GM23338 (cell line): ENCODE results near the gene RPS2. TPM values are rescaled to one million over a fixed set of nuclear protein-coding genes. Genes with fewer than 3 reads are reported as not detected.

Source experiments
- ATAC-seq: fragments of 200-7000 bp; cut with Tn5 transposase; 3 replicates; pipeline ENCODE4 v1.9.1; 2020
- DNase-seq: peaks from one replicate; pipeline ENCODE4 v3.0.0-alpha.2; 2015; ENCODE audit warnings: low spot score
- H2AFZ ChIP-seq: fragments of 200-600 bp; sonication (generic); 2 replicates; pipeline ENCODE4 v1.8.0; 2016; ENCODE audit warnings: antibody characterized with exemption, mild to moderate bottlenecking, moderate library complexity
- H3F3A ChIP-seq: fragments of 200-600 bp; sonication (generic); replicated peaks from 2 replicates; pipeline ENCODE4 v1.8.0; 2017; ENCODE audit warnings: antibody characterized with exemption, mixed run types, low read depth
- H3K27ac ChIP-seq: fragments of 200-600 bp; sonication (generic); 2 replicates; pipeline ENCODE4 v1.6.1; 2016; ENCODE audit warnings: low read depth
- H3K27me3 ChIP-seq: fragments of 200-600 bp; sonication (generic); 2 replicates; pipeline ENCODE4 v1.8.0; 2016; ENCODE audit warnings: mild to moderate bottlenecking, mixed run types, moderate library complexity; ENCODE audit not compliant: insufficient read depth
- H3K36me3 ChIP-seq: fragments of 200-600 bp; sonication (generic); 2 replicates; pipeline ENCODE4 v1.8.0; 2016; ENCODE audit warnings: mild to moderate bottlenecking; ENCODE audit not compliant: insufficient read depth
- H3K4me1 ChIP-seq: fragments of 200-600 bp; sonication (generic); 2 replicates; pipeline ENCODE4 v1.8.0; 2016; ENCODE audit warnings: mild to moderate bottlenecking, moderate library complexity; ENCODE audit not compliant: insufficient read depth
- H3K4me2 ChIP-seq: fragments of 200-600 bp; sonication (generic); 2 replicates; pipeline ENCODE4 v1.7.1; 2017; ENCODE audit warnings: mixed run types
- H3K4me3 ChIP-seq: fragments of 200-600 bp; sonication (generic); 2 replicates; pipeline ENCODE4 v1.6.1; 2016; ENCODE audit warnings: mixed run types
- H3K79me2 ChIP-seq: fragments of 200-600 bp; sonication (generic); replicated peaks from 2 replicates; pipeline ENCODE4 v1.8.0; 2017; ENCODE audit warnings: mild to moderate bottlenecking; ENCODE audit not compliant: insufficient read depth
- H3K9me2 ChIP-seq: fragments of 200-600 bp; sonication (generic); 2 replicates; pipeline ENCODE4 v1.8.0; 2017; ENCODE audit not compliant: insufficient read depth
- H4K20me1 ChIP-seq: fragments of 200-600 bp; sonication (generic); replicated peaks from 2 replicates; pipeline ENCODE4 v1.8.0; 2017; ENCODE audit warnings: mild to moderate bottlenecking; ENCODE audit not compliant: insufficient read depth
- H3K27ac Mint-ChIP-seq: 2 replicates; pipeline ENCODE4 v1.8.0; 2020; ENCODE audit warnings: inconsistent platforms, mild to moderate bottlenecking, moderate library complexity, mixed read lengths
- H3K27me3 Mint-ChIP-seq: 3 replicates; pipeline ENCODE4 v1.8.0; 2022; ENCODE audit warnings: low read depth, mild to moderate bottlenecking, moderate library complexity, mixed read lengths, inconsistent platforms; ENCODE audit not compliant: insufficient read depth, poor library complexity
- H3K36me3 Mint-ChIP-seq: 3 replicates; pipeline ENCODE4 v1.8.0; 2021; ENCODE audit warnings: low read depth, mild to moderate bottlenecking, inconsistent platforms, moderate library complexity, mixed read lengths
- H3K4me1 Mint-ChIP-seq: 3 replicates; pipeline ENCODE4 v1.8.0; 2020; ENCODE audit warnings: mild to moderate bottlenecking, inconsistent platforms, mixed read lengths
- H3K4me3 Mint-ChIP-seq: 3 replicates; pipeline ENCODE4 v1.8.0; 2021; ENCODE audit warnings: moderate library complexity, mild to moderate bottlenecking, inconsistent platforms, mixed read lengths
- H3K9me3 Mint-ChIP-seq: 3 replicates; pipeline ENCODE4 v1.8.0; 2020; ENCODE audit warnings: moderate library complexity, mild to moderate bottlenecking, inconsistent platforms, mixed read lengths
- polyA plus RNA-seq: library from polyadenylated mRNA; unstranded; fragments of >200 nt; fragmentation: Nextera tagmentation; extraction: Ambion mirVana; gene quantifications from 2 replicates; pipeline ENCODE4 v1.2.1, GENCODE V29; 2016
- total RNA-seq: library from RNA; depleted of rRNA; stranded (reverse); fragments of >200 nt; shearing (Covaris generic); gene quantifications from 2 replicates; pipeline ENCODE4 v1.2.3, GENCODE V29; 2014
- TF ChIP-seq, protein P1 (sequence below): fragments of 250-450 bp; sonication (Bioruptor Pico); IDR thresholded peaks from 2 replicates; pipeline ENCODE4 v1.5.0; 2020; ENCODE audit warnings: mild to moderate bottlenecking, moderate library complexity
- TF ChIP-seq, protein P2 (sequence below): IDR thresholded peaks from 2 replicates; pipeline ENCODE4 v1.6.1; 2016; ENCODE audit warnings: antibody characterized with exemption

The RPS2 gene
- total and polyA plus RNA-seq, 2 experiments from 2014 or later = 3,786 to 3,992 TPM

DNA sequence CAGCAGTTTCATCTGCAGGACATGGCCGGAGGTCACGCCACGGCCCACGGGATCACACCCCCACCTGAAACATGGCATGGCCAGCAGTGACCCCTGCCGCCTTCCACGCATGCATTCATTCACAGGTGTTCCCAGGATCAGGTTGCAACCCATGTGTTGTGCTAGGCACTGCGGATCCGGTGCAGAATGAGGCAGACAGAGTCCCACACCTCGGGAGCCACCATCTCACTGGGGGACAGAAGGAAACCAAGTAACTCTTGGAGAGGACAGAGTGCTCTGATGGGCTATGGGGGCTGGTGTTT lies 17.3 kb downstream of the RPS2 start (continued):
- TF ChIP-seq, protein P1, sequence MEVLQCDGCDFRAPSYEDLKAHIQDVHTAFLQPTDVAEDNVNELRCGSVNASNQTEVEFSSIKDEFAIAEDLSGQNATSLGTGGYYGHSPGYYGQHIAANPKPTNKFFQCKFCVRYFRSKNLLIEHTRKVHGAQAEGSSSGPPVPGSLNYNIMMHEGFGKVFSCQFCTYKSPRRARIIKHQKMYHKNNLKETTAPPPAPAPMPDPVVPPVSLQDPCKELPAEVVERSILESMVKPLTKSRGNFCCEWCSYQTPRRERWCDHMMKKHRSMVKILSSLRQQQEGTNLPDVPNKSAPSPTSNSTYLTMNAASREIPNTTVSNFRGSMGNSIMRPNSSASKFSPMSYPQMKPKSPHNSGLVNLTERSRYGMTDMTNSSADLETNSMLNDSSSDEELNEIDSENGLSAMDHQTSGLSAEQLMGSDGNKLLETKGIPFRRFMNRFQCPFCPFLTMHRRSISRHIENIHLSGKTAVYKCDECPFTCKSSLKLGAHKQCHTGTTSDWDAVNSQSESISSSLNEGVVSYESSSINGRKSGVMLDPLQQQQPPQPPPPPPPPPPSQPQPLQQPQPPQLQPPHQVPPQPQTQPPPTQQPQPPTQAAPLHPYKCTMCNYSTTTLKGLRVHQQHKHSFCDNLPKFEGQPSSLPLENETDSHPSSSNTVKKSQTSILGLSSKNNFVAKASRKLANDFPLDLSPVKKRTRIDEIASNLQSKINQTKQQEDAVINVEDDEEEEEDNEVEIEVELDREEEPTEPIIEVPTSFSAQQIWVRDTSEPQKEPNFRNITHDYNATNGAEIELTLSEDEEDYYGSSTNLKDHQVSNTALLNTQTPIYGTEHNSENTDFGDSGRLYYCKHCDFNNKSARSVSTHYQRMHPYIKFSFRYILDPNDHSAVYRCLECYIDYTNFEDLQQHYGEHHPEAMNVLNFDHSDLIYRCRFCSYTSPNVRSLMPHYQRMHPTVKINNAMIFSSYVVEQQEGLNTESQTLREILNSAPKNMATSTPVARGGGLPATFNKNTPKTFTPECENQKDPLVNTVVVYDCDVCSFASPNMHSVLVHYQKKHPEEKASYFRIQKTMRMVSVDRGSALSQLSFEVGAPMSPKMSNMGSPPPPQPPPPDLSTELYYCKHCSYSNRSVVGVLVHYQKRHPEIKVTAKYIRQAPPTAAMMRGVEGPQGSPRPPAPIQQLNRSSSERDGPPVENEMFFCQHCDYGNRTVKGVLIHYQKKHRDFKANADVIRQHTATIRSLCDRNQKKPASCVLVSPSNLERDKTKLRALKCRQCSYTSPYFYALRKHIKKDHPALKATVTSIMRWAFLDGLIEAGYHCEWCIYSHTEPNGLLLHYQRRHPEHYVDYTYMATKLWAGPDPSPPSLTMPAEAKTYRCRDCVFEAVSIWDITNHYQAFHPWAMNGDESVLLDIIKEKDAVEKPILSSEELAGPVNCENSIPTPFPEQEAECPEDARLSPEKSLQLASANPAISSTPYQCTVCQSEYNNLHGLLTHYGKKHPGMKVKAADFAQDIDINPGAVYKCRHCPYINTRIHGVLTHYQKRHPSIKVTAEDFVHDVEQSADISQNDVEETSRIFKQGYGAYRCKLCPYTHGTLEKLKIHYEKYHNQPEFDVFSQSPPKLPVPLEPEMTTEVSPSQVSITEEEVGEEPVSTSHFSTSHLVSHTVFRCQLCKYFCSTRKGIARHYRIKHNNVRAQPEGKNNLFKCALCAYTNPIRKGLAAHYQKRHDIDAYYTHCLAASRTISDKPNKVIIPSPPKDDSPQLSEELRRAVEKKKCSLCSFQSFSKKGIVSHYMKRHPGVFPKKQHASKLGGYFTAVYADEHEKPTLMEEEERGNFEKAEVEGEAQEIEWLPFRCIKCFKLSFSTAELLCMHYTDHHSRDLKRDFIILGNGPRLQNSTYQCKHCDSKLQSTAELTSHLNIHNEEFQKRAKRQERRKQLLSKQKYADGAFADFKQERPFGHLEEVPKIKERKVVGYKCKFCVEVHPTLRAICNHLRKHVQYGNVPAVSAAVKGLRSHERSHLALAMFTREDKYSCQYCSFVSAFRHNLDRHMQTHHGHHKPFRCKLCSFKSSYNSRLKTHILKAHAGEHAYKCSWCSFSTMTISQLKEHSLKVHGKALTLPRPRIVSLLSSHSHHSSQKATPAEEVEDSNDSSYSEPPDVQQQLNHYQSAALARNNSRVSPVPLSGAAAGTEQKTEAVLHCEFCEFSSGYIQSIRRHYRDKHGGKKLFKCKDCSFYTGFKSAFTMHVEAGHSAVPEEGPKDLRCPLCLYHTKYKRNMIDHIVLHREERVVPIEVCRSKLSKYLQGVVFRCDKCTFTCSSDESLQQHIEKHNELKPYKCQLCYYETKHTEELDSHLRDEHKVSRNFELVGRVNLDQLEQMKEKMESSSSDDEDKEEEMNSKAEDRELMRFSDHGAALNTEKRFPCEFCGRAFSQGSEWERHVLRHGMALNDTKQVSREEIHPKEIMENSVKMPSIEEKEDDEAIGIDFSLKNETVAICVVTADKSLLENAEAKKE (CRISPR knock-in tag) = no peak
- TF ChIP-seq, protein P2, sequence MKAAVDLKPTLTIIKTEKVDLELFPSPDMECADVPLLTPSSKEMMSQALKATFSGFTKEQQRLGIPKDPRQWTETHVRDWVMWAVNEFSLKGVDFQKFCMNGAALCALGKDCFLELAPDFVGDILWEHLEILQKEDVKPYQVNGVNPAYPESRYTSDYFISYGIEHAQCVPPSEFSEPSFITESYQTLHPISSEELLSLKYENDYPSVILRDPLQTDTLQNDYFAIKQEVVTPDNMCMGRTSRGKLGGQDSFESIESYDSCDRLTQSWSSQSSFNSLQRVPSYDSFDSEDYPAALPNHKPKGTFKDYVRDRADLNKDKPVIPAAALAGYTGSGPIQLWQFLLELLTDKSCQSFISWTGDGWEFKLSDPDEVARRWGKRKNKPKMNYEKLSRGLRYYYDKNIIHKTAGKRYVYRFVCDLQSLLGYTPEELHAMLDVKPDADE = no peak

DNA sequence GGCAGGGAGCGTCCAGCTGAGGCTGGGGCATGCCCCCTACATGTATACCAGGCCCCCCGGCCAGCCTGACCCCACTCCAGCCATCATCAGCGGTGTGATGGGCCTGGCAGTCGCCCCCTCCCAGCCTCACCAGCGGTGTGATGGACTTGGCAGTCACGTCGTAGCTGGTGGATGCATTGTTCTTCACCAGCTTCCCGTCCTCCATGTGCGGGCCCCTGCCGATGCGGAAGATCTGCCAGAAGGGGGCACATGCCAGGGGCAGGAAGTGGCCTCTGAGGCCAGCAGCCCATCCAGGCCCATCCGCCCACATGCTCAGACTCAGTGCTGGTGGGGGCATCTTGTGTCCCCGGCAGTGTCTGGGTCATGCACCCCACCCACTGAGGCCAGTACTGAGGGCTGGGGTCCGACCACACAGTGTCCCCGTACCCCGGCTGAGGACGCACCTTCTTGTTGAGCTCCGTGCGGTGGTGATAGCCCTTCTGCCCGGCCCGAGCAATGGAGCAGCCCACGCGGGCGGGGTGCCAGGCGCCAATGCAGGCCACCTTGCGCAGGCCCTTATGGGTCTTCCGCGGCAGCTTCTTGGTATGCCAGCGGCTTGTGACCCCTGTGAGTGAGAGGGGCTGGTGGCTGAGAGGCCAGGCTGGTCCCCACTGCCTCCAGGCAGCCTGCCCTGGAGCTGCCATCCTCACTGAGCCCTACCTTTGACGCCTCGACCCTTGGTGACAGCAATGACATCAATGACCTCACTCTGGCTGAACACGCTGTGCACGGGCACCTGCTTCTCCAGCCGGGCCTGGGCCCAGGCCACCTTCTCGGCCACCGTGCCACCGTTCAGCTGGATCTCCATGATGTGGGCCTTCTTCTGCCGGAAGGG lies 17.9 kb downstream of the RPS2 start:
- H3K36me3 Mint-ChIP-seq = no peaks in the 10 kb centered on the region; the same call in 2 of the 3 replicates
- peaks cover 14% of the 10 kb centered on the region for H3K4me1 Mint-ChIP-seq
- H3K9me2 ChIP-seq = no peaks in the 10 kb centered on the region
- no peak overlapping the region for H3K27ac Mint-ChIP-seq
- no peak overlapping the region for H3K4me3 ChIP-seq
- H3K4me2 ChIP-seq = no peak overlapping the region
- H4K20me1 ChIP-seq = no peaks in the 10 kb centered on the region; the same call in 1 of the 2 replicates
- H3K36me3 ChIP-seq = no peaks in the 10 kb centered on the region
- H3K27ac ChIP-seq = no peak overlapping the region
- H3F3A ChIP-seq = 0 out of 2 replicates have a peak, but pooled peaks cover 4% of the 10 kb centered on the region
- no peaks in the 10 kb centered on the region for H3K9me3 Mint-ChIP-seq
- no peaks in the 10 kb centered on the region for H3K27me3 ChIP-seq
- H3K4me1 ChIP-seq = peaks cover 13% of the 10 kb centered on the region; the same call in 1 of the 2 replicates
- peaks cover 12% of the 10 kb centered on the region for H3K27me3 Mint-ChIP-seq
- DNase-seq = peak; percentile 49
- H3K4me3 Mint-ChIP-seq = no peak overlapping the region
- ATAC-seq = no peak; the same call in 2 of the 3 replicates
- H2AFZ ChIP-seq = no peak overlapping the region
- no peaks in the 10 kb centered on the region for H3K79me2 ChIP-seq
- TF ChIP-seq, protein P2 = no peak
- TF ChIP-seq, protein P1 (CRISPR knock-in tag) = no peak
